HG03378 (cell line): ENCODE measurements around the gene HTR1D.

Experiments
- ATAC-seq: cut with Tn5 transposase; IDR thresholded peaks from one replicate; pipeline ENCODE4 v1.9.1; 2021; ENCODE audit warnings: mild to moderate bottlenecking, moderate library complexity; ENCODE audit not compliant: unreplicated experiment

The HTR1D gene

DNA sequence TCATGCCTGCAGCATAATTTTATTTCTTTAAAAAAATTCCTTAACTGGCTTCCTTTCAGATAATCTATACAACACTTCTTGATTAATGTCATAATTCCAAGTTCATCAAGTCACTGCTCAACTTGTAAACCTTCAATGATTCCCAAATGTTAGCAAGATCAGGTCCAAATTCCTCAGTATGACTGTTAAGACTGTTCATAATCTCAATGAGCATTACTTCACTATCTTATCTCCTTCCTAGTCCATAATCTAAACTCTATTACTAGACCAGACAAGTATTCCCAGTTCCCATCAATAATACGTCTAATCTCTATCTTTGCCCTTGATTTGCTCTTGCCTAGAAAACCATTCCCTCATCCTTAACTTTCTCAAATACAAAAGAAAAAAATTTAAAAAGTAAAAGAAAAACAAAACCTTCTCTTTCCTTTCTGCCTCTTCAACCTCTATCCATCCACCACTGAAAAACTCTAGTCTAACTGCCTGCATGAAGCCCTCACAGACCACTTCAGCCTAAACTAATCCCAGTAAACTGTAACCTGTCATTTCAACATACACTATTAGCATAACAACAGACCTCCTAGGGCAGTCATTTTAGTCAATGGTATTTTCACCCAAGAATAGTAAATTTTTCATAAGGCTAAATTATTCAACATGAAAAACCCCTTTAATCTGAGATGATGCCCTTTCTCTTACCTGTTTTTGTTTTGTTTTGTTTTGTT lies 64.2 kb downstream of the HTR1D start:
- ATAC-seq: no peak

- no peak for ATAC-seq
Measured at GRCh38 chr1:23150742-23151141, 66.6 kb downstream of the HTR1D start.

DNA sequence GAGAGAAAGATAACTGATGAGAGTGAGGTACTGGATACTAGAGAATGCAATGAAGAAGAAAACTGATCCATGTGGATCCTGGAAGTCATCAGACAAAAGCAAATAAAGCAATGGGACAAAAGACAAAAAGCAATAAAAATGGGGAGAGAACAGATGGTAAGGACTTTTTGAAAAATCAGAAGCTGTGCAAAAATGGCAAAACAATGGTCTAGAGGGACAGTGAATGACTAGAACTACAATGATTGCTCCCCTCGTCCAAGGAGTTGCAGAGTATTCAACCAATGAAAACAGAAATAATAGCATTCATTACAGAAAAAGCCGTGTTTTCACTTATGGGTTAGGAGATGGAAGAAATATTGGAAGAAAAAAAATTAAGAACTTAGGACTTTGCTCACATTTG lies 67.2 kb downstream of the HTR1D start:
- no peak for ATAC-seq

- no peak for ATAC-seq
Measured at GRCh38 chr1:23149114-23149513, 68.2 kb downstream of the HTR1D start.

GRCh38 chr1:23148084-23148483 lies 69.2 kb downstream of the HTR1D start:
- ATAC-seq: no peak
